GM10248 (cell line): Measurements from ENCODE around the gene HNRNPUL1.
"Not testable (repeated sequence)": the region's sequence is repeated elsewhere in the genome, so short reads cannot be mapped to it uniquely, and the experiment has no call there.

Experiments
- CTCF ChIA-PET: fragments of 300-600 bp; sonication (Branson Sonifier 250); formaldehyde crosslinking; extraction: SDS; loops from one replicate; lab custom pipeline; 2021; ENCODE audit warnings: antibody characterized with exemption; lab: Yijun Ruan, JAX
- POLR2A ChIA-PET: fragments of 350-650 bp; sonication (Branson Sonifier 250); formaldehyde crosslinking; extraction: SDS; loops from one replicate; lab custom pipeline; 2020; ENCODE audit warnings: antibody characterized with exemption; lab: Yijun Ruan, JAX
- DNase-seq: peaks from one replicate; pipeline ENCODE4 v3.0.0; 2012; ENCODE audit errors: extremely low spot score
- TF ChIP-seq, protein P1 (sequence below): IDR thresholded peaks from 2 replicates; pipeline ENCODE4 v1.5.1; 2012; ENCODE audit warnings: mild to moderate bottlenecking, low read depth; ENCODE audit errors: extremely low read depth, missing control alignments, control extremely low read depth

HNRNPUL1 gene

DNA sequence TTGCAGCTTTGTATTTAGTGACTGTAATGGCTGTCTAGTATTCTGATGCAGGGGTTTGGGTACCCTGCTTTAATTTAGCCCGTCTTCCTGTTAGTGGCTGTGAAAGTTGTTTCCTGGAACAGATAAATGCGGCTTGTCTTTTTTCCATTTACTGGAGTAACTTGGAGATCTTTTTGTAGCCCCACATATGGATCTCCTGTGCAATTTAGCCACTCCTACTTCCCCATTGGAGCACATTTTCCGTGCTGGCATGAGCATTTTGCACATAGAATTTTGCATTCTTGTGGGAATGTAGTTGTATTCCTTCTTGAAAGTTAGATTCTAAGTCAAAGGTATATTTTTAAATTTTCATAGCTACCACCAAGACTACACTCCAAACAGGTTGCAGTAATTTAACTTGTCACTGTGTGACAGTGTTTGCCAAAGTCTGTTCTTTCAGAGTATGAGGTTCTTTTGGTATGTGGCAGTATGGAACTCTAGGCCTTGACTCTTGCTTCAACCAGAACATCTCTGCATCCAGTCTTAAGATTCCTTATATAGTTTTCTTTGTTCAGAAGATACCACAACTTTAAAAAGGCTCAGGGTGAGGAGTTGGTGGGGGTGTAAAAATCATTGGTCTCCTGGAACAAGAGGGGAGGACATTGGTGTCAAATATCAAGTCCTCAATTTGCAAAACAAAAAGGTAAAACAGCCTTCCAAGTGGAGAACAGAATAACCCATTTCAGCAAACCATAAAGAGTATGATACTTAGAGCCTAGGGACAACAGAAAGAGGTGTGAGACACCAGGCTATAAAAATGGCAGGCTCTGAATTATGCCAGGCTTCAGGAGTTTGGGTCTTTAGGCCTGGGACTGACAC is 24.7 kb downstream of the HNRNPUL1 start:
- ChIA-PET CTCF (interaction anchor here (1.4 kb wide), 1 partner anchor 12 kb away, joined by 3 read pairs; no protein-coding TSS in a partner anchor), POLR2A (interaction anchor here (0.7 kb wide), 1 partner anchor 25 kb away, joined by 3 read pairs; no protein-coding TSS in a partner anchor)
- TF ChIP-seq, protein P1, sequence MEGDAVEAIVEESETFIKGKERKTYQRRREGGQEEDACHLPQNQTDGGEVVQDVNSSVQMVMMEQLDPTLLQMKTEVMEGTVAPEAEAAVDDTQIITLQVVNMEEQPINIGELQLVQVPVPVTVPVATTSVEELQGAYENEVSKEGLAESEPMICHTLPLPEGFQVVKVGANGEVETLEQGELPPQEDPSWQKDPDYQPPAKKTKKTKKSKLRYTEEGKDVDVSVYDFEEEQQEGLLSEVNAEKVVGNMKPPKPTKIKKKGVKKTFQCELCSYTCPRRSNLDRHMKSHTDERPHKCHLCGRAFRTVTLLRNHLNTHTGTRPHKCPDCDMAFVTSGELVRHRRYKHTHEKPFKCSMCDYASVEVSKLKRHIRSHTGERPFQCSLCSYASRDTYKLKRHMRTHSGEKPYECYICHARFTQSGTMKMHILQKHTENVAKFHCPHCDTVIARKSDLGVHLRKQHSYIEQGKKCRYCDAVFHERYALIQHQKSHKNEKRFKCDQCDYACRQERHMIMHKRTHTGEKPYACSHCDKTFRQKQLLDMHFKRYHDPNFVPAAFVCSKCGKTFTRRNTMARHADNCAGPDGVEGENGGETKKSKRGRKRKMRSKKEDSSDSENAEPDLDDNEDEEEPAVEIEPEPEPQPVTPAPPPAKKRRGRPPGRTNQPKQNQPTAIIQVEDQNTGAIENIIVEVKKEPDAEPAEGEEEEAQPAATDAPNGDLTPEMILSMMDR: no peak
- DNase-seq: no peak

GRCh38 chr19:41289814-41290213 is 25.6 kb downstream of the HNRNPUL1 start:
- ChIA-PET CTCF (interaction anchor here (1.0 to 11.5 kb wide), 3 partner anchors 11 to 24 kb away, joined by 3 to 124 read pairs (median 3); partner anchors contain the start of gene CCDC97), POLR2A (interaction anchor here (0.6 to 0.7 kb wide), 2 partner anchors 38 to 511 kb away, joined by 3 to 14 read pairs; no protein-coding TSS in a partner anchor)
- DNase-seq: not testable (repeated sequence)

- CTCF ChIA-PET: interaction anchor here (1.7 to 11.5 kb wide), 2 partner anchors 15 to 53 kb away, joined by 3 to 124 read pairs; partner anchors contain the start of gene CCDC97
- POLR2A ChIA-PET: interaction anchor here (0.9 kb wide), 1 partner anchor 27 kb away, joined by 3 read pairs; no protein-coding TSS in a partner anchor
- TF ChIP-seq, protein P1: no peak
- no peak for DNase-seq
These were observed 30.2 kb downstream of the HNRNPUL1 start for GRCh38 chr19:41294393-41294792.

DNA sequence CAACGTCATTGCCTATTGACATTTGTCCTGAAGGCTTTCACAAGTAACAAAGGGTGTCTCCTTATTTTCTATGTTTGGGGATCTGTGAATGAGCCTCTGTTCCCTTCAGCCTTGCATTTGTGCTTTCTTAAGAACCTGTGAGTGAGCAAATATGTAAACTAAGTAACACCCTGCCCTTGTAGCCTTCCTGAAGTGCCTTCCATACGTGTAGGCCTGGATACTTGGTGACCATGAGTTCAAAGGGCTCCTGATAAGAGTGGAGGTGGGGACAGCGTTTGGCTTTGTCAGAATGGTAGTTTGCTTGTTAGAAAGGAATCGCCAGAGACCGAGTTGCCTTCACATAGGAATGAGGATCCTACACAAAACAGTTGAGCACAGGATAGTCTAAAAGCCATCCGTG is 31.3 kb downstream of the HNRNPUL1 start:
- CTCF ChIA-PET: interaction anchor here (0.7 to 11.5 kb wide), 4 partner anchors 10 to 33 kb away, joined by 3 to 124 read pairs (median 4); partner anchors contain the start of gene CCDC97
- POLR2A ChIA-PET: interaction anchor here (1.0 kb wide), 1 partner anchor 10 kb away, joined by 3 read pairs; no protein-coding TSS in a partner anchor
- DNase-seq: no peak
- TF ChIP-seq, protein P1: no peak

GRCh38 chr19:41296433-41296871 is 32.3 kb downstream of the HNRNPUL1 start:
- TF ChIP-seq, protein P1: no peak
- CTCF ChIA-PET: interaction anchor here (1.0 to 11.5 kb wide), 4 partner anchors 9 to 93 kb away, joined by 3 to 124 read pairs (median 7); partner anchors contain the start of gene CCDC97
- no peak for DNase-seq
- POLR2A ChIA-PET: interaction anchor here (1.0 to 2.2 kb wide), 2 partner anchors 9 to 32 kb away, joined by 3 to 9 read pairs; partner anchors contain the start of gene HNRNPUL1

DNA sequence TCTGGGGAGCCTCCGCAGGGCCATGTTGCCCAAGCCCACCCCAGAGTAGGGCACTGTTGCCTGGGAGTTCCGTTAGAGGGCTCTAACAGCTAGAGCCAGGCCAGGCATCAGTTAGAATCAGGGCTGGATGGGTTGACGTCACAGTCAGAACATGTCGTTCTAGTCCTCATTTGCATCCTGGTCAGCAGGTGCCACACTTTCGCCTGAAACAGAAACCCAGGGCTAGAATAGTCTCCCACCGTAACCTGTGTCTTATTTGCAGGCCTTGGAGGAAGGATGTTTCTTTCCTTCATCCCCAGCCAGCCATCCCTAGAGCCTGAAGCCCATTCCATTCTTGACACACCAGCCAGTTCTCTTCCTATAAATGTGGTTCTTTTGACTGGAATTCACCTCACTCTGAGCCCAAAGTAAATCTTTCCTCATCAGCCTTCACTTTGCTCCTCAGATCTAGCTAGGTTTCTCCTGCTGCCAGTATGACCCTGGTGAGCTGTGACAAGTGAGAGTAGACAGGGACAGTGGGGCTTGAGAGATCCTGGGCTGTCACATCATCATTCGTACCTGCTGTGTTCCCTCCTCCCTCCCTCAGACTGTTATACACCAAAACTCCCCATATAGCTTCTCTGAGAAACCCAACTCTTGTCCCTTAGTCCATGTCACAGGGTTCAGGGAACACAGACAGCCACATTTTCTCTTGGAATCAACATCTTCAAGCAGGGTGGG is 33.6 kb downstream of the HNRNPUL1 start:
- peak; percentile 89 for DNase-seq
- POLR2A ChIA-PET: interaction anchor here (0.6 to 2.2 kb wide), 3 partner anchors 12 to 34 kb away, joined by 3 to 9 read pairs (median 4); partner anchors contain the start of genes CCDC97 and HNRNPUL1
- CTCF ChIA-PET: interaction anchor here (1.0 to 11.5 kb wide), 6 partner anchors 11 to 152 kb away, joined by 3 to 124 read pairs (median 6); partner anchors contain the start of gene CCDC97

More for the DNA sequence above, 33.6 kb downstream of the HNRNPUL1 start:
- TF ChIP-seq, protein P1: peak; percentile 15
